HepG2 (cell line): ENCODE data around the gene SPATA25. TPM values are rescaled to one million over a fixed set of nuclear protein-coding genes. Genes with fewer than 3 reads are reported as not detected.

ENCODE experiments used
- ATM ChIP-seq: fragments of 450-650 bp; IDR thresholded peaks from 2 replicates; pipeline ENCODE4 v1.7.1; 2017; ENCODE audit warnings: mild to moderate bottlenecking, borderline replicate concordance
- DMAP1 ChIP-seq: IDR thresholded peaks from 2 replicates; pipeline ENCODE4 v1.6.1; 2016
- ELF4 ChIP-seq: sonication (generic); formaldehyde crosslinking; IDR thresholded peaks from 2 replicates; pipeline ENCODE4 v1.5.0; 2020; ENCODE audit warnings: missing genetic modification reagents, mild to moderate bottlenecking, moderate library complexity, borderline replicate concordance
- FOXJ3 ChIP-seq: sonication (generic); formaldehyde crosslinking; IDR thresholded peaks from 2 replicates; pipeline ENCODE4 v1.4.0; 2020; ENCODE audit warnings: missing genetic modification reagents, mild to moderate bottlenecking, borderline replicate concordance
- HNRNPLL ChIP-seq: fragments of 200-400 bp; formaldehyde crosslinking; IDR thresholded peaks from 2 replicates; pipeline ENCODE4 v1.6.1; 2017; ENCODE audit warnings: mild to moderate bottlenecking, low read depth, low read length; ENCODE audit not compliant: poor library complexity, severe bottlenecking
- JARID2 ChIP-seq: sonication (generic); formaldehyde crosslinking; IDR thresholded peaks from 2 replicates; pipeline ENCODE4 v1.8.1; 2023; ENCODE audit warnings: missing genetic modification reagents, inconsistent platforms; ENCODE audit not compliant: insufficient replicate concordance
- KMT2B ChIP-seq: IDR thresholded peaks from 2 replicates; pipeline ENCODE4 v1.6.1; 2016; ENCODE audit warnings: missing genetic modification reagents, missing compliant biosample characterization
- MXD4 ChIP-seq: IDR thresholded peaks from 2 replicates; pipeline ENCODE4 v1.6.1; 2016; ENCODE audit warnings: mild to moderate bottlenecking, missing biosample characterization, missing genetic modification reagents
- NFYC ChIP-seq: IDR thresholded peaks from 2 replicates; pipeline ENCODE4 v1.6.1; 2016; ENCODE audit warnings: missing genetic modification reagents, missing compliant biosample characterization
- NR2F1 ChIP-seq, 2 experiments: fragments of 450-650 bp in 1 of 2; formaldehyde crosslinking in 1 of 2; IDR thresholded peaks; 2 replicates each; pipeline versions ENCODE4 v1.5.0 to v1.6.1; 2016 to 2020; ENCODE audit warnings: mild to moderate bottlenecking in 1 of 2, missing compliant biosample characterization in 1 of 2, missing genetic modification reagents in 1 of 2, moderate library complexity in 1 of 2
- TFAP4 ChIP-seq: sonication (generic); IDR thresholded peaks from 2 replicates; pipeline ENCODE4 v1.6.1; 2016; ENCODE audit warnings: low read depth, borderline replicate concordance
- ZC3H13 ChIP-seq: sonication (generic); formaldehyde crosslinking; IDR thresholded peaks from 2 replicates; pipeline ENCODE4 v1.8.1; 2023; ENCODE audit warnings: mild to moderate bottlenecking, missing genetic modification reagents, moderate library complexity
- ZHX1 ChIP-seq: sonication (generic); formaldehyde crosslinking; IDR thresholded peaks from 2 replicates; pipeline ENCODE4 v1.8.1; 2022; ENCODE audit warnings: low read depth, mild to moderate bottlenecking, missing genetic modification reagents
- ZMYM4 ChIP-seq: sonication (generic); formaldehyde crosslinking; IDR thresholded peaks from 2 replicates; pipeline ENCODE4 v1.8.1; 2023; ENCODE audit warnings: mild to moderate bottlenecking, missing genetic modification reagents
- ZNF10 ChIP-seq: sonication (generic); formaldehyde crosslinking; IDR thresholded peaks from 2 replicates; pipeline ENCODE4 v1.4.0; 2020; ENCODE audit warnings: mild to moderate bottlenecking, low read depth, missing genetic modification reagents, borderline replicate concordance
- ZNF335 ChIP-seq: sonication (generic); formaldehyde crosslinking; IDR thresholded peaks from 2 replicates; pipeline ENCODE4 v1.4.0; 2020; ENCODE audit warnings: missing genetic modification reagents
- ZNF549 ChIP-seq: sonication (generic); formaldehyde crosslinking; IDR thresholded peaks from 2 replicates; pipeline ENCODE4 v1.5.0; 2020; ENCODE audit warnings: missing genetic modification reagents
- ZNF564 ChIP-seq: sonication (generic); formaldehyde crosslinking; IDR thresholded peaks from 2 replicates; pipeline ENCODE4 v1.8.1; 2023; ENCODE audit warnings: mild to moderate bottlenecking, missing genetic modification reagents
- ZNF567 ChIP-seq: sonication (generic); formaldehyde crosslinking; IDR thresholded peaks from 2 replicates; pipeline ENCODE4 v1.8.1; 2023; ENCODE audit warnings: mild to moderate bottlenecking, missing genetic modification reagents, borderline replicate concordance
- ZNF589 ChIP-seq: sonication (generic); formaldehyde crosslinking; conservative IDR thresholded peaks from 2 replicates; pipeline ENCODE4 v1.8.0; 2022; ENCODE audit warnings: mild to moderate bottlenecking, moderate library complexity, missing genetic modification reagents
- ZNF709 ChIP-seq: sonication (generic); formaldehyde crosslinking; IDR thresholded peaks from 2 replicates; pipeline ENCODE4 v1.5.0; 2020; ENCODE audit warnings: mild to moderate bottlenecking, missing genetic modification reagents
- ZNF720 ChIP-seq: sonication (generic); formaldehyde crosslinking; IDR thresholded peaks from 2 replicates; pipeline ENCODE4 v1.4.0; 2020; ENCODE audit warnings: missing genetic modification reagents
- ZNF761 ChIP-seq: sonication (generic); formaldehyde crosslinking; conservative IDR thresholded peaks from 2 replicates; pipeline ENCODE4 v1.4.0; 2020; ENCODE audit warnings: mild to moderate bottlenecking, missing genetic modification reagents
- ZNF768 ChIP-seq: sonication (generic); formaldehyde crosslinking; IDR thresholded peaks from 2 replicates; pipeline ENCODE4 v1.4.0; 2020; ENCODE audit warnings: missing genetic modification reagents
- polyA plus RNA-seq, 8 experiments: library from polyadenylated mRNA; depleted of rRNA in 3 of 8; stranded (reverse) in 7 of 8; unstranded in 1 of 8; fragments of >200 nt; fragmentation: Illumina TruSeq in 4 of 8; extraction: Trizol in 4 of 8; gene quantifications; 2 replicates each; pipeline versions ENCODE4 v1.2.1 to v1.2.3, GENCODE V29; 2011 to 2016; ENCODE audit warnings: low read depth in 4 of 8, missing spikeins in 1 of 8, mixed read lengths in 1 of 8; ENCODE audit not compliant: insufficient read depth in 1 of 8
- total RNA-seq, 5 experiments: library from RNA; depleted of rRNA; stranded (reverse); fragments of >200 nt; fragmentation: Illumina TruSeq; extraction: Trizol; gene quantifications; 2 replicates each; pipeline ENCODE4 v1.2.3, GENCODE V29; 2016; ENCODE audit warnings: low read depth in 1 of 5
- TF ChIP-seq, protein P1 (sequence below): sonication (generic); formaldehyde crosslinking; IDR thresholded peaks from 2 replicates; pipeline ENCODE4 v1.9.0; 2021; ENCODE audit warnings: missing genetic modification reagents, borderline replicate concordance

The SPATA25 gene
- total and polyA plus RNA-seq, 2 of the 13 experiments (the other 11 are each of a cell fraction or from before 2014, with no cell fraction given) = 4.8 to 7.6 TPM

DNA sequence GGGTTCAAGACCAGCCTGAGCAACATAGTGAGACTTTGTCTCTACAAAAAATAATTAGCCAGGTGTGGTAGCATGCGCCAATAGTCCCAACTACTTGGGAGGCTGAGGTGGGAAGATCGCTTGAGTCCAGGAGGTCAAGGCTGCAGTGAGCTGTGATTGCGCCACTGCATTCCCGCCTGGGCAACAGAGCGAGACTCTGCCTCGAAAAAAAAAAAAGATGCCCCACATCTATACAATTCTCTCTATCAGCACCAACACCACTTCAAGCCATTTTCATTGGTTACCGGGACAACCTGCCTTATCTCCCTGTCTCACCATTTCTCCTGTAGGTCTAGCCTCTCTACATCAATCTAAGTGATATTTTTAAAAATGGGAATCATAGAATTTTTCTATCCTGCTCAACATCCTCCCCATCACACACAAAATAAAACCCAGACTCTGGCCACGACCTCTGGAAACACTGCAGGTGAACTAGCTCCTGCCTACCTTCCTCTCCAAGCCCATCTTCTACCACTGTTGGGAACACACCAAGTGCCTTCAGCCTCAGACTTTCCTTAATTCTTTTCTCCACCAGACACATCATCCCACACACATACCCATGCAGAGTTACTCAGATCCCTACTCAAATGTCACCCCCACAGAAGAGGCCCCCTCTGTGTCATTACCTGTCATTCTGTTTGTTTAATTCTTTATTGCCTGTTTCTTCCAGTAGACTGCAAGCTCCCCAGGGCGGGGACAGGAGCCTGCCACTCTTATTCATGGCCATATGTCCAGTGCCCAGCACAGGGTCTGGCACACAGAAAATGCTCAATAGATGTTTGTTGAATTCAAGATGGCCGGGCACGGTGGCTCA lies 34.1 kb upstream of the SPATA25 start (continued):
- TF ChIP-seq ZC3H13 (no peak), FOXJ3 (CRISPR knock-in tag) (no peak; the same call in 1 of the 2 replicates), ELF4 (CRISPR knock-in tag) (no peak), ATM (no peak), NR2F1 (CRISPR knock-in tag; IDR thresholded peaks at IDR 0.05) (peak in 1 of 2 experiments; percentile 33; a peak in 2 of 4 replicates), TFAP4 (no peak), ZNF564 (CRISPR knock-in tag) (no peak), ZNF720 (CRISPR knock-in tag) (no peak), ZNF549 (no peak), ZHX1 (CRISPR knock-in tag) (no peak; the same call in 1 of the 2 replicates), MXD4 (CRISPR knock-in tag) (no peak), ZNF335 (CRISPR knock-in tag) (no peak), ZNF589 (CRISPR knock-in tag) (no peak; the same call in 1 of the 2 replicates), ZNF10 (no peak), ZNF709 (0 out of 2 replicates have a peak, but pooled peaks have one; percentile 28), KMT2B (no peak), ZMYM4 (CRISPR knock-in tag) (peak; percentile 66; the same call in 1 of the 2 replicates), ZNF768 (CRISPR knock-in tag) (no peak), JARID2 (CRISPR knock-in tag) (no peak), ZNF761 (CRISPR knock-in tag) (no peak), DMAP1 (CRISPR knock-in tag) (no peak), NFYC (no peak), HNRNPLL (no peak), ZNF567 (CRISPR knock-in tag) (no peak)
- TF ChIP-seq, protein P1, sequence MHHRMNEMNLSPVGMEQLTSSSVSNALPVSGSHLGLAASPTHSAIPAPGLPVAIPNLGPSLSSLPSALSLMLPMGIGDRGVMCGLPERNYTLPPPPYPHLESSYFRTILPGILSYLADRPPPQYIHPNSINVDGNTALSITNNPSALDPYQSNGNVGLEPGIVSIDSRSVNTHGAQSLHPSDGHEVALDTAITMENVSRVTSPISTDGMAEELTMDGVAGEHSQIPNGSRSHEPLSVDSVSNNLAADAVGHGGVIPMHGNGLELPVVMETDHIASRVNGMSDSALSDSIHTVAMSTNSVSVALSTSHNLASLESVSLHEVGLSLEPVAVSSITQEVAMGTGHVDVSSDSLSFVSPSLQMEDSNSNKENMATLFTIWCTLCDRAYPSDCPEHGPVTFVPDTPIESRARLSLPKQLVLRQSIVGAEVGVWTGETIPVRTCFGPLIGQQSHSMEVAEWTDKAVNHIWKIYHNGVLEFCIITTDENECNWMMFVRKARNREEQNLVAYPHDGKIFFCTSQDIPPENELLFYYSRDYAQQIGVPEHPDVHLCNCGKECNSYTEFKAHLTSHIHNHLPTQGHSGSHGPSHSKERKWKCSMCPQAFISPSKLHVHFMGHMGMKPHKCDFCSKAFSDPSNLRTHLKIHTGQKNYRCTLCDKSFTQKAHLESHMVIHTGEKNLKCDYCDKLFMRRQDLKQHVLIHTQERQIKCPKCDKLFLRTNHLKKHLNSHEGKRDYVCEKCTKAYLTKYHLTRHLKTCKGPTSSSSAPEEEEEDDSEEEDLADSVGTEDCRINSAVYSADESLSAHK = no peak
